ENCODE results near the gene CRYBG1.

DNA sequence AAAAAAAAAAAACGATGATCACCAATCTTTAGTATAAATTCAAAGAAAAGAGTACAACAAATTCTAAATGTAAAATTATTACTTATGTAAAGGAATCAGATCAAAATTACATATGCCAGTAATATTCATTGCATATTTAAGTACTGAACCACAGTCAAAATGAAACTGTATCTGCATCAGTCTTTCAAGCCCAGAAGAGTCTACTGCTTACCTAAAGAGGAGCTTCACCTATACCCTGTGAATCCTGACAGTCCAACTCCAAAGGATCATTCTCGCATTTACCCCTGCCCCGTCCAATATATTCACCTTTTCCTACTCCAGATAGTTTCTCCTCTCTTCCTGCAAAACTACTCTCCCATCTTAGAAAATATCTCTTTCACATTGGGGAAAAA, 44.1 kb upstream of the CRYBG1 start:
- TF ChIP-seq, protein P1, sequence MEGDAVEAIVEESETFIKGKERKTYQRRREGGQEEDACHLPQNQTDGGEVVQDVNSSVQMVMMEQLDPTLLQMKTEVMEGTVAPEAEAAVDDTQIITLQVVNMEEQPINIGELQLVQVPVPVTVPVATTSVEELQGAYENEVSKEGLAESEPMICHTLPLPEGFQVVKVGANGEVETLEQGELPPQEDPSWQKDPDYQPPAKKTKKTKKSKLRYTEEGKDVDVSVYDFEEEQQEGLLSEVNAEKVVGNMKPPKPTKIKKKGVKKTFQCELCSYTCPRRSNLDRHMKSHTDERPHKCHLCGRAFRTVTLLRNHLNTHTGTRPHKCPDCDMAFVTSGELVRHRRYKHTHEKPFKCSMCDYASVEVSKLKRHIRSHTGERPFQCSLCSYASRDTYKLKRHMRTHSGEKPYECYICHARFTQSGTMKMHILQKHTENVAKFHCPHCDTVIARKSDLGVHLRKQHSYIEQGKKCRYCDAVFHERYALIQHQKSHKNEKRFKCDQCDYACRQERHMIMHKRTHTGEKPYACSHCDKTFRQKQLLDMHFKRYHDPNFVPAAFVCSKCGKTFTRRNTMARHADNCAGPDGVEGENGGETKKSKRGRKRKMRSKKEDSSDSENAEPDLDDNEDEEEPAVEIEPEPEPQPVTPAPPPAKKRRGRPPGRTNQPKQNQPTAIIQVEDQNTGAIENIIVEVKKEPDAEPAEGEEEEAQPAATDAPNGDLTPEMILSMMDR (IDR thresholded peaks at IDR 0.05; ENCODE audit: extremely low read depth in 1 of 2, insufficient read depth in 1 of 2, low read depth in 1 of 2, low read length in 2 of 2), result no peak
- TF ChIP-seq, protein P2, sequence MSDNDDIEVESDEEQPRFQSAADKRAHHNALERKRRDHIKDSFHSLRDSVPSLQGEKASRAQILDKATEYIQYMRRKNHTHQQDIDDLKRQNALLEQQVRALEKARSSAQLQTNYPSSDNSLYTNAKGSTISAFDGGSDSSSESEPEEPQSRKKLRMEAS (IDR thresholded peaks at IDR 0.05; ENCODE audit: insufficient read depth, insufficient read length), result no peak
- TF ChIP-seq POLR2A (IDR thresholded peaks at IDR 0.05; ENCODE audit: low read depth, low read length) (no peak), POLR2AphosphoS5 (IDR thresholded peaks at IDR 0.05; ENCODE audit: insufficient read depth, low read depth, low read length) (no peak), EZH2 (IDR thresholded peaks at IDR 0.05; ENCODE audit: borderline replicate concordance, low read depth, low read length, severe bottlenecking) (no peak), JUN (IDR thresholded peaks at IDR 0.05; ENCODE audit: borderline replicate concordance, insufficient read depth, insufficient read length, low read depth) (no peak), GATA2 (IDR thresholded peaks at IDR 0.05; ENCODE audit: insufficient read depth, insufficient read length, low read depth, low read length) (no peak), MYC (IDR thresholded peaks at IDR 0.05; ENCODE audit: low read depth, low read length) (no peak), FOS (IDR thresholded peaks at IDR 0.05; ENCODE audit: borderline replicate concordance, insufficient read depth, low read length) (no peak)
